ENCODE data around the gene ABCG1.

The ABCG1 gene

DNA sequence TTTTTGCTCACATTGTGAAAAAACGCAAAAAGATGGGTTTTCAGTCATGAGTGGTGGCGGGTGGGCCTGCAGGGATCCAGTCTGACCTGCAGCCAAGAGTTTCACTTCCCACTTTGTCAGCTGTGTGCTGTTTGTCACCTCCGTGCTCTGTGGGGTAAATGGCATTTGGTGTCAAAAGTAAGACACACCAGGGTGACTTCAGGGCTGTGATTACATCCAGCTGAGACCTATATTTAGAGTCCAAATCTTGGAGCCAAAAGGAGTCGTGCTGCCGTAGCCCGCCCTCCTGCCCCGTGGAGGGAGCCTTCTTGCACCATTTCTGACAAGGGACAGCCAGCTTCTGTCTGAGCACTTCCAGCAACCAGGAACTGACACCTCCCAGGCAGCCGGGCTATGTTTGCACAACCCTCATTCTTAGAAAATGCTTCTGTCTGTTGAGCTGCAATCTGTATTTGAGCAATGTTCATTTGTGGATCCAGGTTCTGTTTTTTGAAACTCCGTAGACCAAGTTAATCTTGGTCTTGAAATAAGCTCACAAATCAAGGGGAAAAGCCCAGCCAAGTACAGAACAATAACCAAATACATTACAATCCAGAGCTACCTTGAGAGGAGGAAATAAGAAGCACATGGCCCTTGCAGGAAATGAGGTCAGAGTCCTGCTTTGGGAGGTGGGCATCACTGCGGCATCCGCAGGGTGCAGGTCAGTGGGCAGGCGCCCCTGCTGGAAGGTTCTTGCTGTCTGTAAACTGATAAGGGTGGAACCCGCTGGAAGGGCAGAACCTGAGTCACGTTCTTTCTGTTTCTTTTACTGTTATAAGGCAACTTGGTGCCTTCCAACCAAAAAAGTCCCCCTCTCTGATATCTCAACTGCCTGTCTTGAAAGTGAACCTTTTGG is 14.4 kb downstream of the ABCG1 start:
- DNase-seq (ENCODE audit: low spot score), result peak; percentile 29

DNA sequence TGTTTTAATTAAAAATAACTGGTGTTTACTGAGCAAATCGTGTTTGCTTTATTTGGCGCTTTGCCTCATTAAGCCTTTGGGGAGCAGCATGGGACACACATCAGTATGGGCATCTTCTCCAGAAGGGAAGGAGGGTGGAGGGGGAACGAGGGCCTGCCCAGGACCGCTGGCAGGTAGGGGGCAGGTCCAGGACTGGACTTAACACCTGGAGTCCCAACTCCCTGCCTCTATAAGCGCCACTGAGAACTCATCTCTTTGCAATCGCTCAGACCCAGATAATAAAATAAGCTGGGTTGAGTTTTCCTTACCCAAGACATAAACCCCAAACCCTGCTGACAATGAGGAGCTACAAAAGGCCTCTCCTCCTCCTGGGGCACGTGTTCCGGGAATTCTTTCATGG is 15.1 kb downstream of the ABCG1 start:
- DNase-seq (ENCODE audit: low spot score), result no peak

DNA sequence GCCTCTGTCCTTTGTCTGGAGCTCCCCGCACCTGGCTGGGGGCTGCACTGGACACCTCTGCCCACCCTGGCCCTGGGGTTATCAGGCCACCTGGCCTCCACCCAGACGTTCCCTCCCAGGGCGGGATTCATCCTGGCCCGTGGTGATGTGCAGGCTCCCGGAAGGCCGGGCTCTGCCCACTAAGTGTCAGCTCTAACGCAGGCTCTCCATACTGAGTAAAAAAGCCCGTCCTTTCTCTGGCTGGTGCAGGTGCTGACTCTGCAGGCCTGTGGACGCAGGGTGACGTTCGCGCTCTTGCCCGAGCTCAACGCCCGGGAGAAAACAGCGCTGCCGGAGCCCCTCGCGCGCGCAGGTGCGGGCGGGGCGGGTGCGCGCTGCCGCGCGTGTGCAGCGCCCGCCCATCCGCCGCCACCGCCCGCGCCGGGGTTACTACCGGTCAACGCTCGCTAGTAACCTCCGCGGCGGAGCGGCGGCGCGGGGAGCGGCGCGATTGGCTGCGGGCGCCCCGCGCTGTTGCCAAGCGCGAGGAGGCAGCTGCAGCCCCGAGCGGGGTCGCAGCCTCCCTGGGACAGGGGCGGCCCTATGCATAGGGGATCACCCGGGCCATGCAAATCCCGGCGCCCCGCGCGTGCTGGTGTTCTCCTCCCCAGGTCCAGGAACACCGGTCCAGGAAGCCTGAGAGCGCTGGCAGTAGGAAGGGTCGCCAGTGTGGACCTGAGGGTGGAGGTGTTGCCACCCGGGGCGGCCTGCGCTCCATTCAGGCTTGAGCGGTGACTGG is 15.7 kb downstream of the ABCG1 start:
- DNase-seq (ENCODE audit: low spot score), result peak; percentile 39

DNA sequence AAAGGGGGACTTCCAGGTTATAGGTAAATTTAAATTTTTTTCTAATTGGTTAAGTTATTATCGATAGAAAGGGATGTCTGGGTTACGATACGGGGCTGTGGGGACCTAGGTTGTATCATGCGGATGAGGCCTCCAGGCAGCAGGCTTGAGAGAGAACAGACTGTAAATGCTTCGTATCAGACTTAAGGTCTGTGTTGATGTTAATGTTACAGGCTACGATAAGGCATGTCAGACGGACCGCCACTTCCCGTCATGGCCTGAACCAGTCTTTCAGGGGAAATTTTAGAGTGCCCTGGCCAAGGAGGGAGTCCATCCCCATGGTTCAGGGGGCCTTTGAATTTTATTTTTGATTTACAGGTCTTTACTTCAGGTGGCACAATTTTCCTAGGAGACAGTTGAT is 16.7 kb downstream of the ABCG1 start:
- DNase-seq (ENCODE audit: low spot score), result no peak

DNA sequence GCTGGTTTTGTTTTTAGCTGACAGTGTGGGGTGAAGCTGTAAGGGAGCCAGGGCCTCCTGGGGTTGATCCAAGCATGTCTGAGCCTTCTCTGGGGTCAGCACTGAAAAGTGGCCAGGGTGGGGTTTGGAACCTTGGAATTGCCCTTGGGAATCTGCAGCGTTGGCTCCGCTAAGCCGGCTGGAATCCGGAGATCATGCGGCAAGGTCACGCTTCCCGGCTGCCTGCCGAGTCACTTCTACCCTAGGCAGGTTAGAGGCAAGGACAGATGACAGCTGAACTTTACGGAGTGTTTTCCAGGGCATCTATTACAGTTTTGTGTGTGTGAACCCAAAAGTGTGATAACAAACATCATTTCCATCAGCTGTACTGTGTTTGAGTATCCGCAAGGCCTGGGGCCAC is 17.1 kb downstream of the ABCG1 start:
- no peak for DNase-seq (ENCODE audit: low spot score)

DNA sequence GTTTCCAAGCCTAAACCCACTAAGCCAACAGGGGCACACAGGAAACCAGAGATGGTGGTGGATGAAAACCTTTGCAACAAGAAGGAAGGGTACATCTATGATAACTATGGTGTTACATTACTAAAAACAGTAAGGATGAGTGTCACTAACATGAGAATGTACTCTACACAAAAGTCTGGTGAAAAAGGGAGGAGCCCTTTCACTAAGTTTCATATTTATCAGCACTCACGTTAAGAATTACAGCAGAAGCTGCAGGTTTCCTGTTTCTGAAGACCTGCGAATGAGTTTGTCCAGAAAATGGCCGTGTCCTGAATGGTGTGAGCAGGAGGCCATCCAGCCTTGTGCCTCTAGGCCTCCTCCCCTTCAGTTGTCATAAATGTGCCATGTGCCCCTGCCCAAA is 17.8 kb downstream of the ABCG1 start:
- DNase-seq (ENCODE audit: low spot score), result no peak

DNA sequence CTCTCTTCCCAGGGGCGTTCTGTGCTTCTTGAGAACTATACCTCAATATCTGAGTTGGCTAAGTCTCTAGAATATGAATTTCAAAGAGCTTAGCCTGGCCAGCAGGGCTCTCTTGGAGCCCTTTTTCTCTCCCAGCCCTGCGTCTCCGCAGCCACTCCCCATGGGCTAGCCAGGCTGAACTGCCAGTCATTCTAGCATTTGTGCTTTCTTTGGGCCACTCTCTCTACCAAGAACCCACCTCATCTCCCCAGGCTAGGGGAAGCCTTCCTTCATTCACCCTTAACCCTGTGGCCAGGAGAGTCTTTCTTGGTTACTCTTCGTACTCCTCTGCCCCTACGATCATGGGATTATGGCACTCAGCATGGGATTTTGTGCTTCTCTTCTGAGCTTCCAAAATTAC is 18.2 kb downstream of the ABCG1 start:
- DNase-seq (ENCODE audit: low spot score), result no peak

DNA sequence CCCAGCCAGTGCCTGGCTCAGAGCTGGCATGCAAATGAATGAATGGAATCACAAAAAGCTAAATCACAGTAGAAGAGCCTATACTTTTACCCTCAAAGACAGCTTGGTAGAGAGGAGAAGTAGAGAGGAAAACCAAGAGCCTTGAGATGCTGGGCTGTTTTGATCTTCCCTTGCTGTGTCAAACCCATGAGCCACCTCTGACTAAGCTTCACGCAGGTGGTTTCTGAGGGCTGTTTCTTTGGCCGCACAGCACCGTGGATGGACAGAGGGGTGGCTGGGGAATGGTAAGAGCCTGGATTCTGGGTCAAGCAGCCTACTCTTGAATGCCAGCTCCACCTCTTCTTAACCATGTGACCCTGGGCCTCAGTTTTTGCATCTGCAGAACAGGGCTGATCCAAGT is 18.6 kb downstream of the ABCG1 start:
- DNase-seq (ENCODE audit: low spot score), result no peak

DNA sequence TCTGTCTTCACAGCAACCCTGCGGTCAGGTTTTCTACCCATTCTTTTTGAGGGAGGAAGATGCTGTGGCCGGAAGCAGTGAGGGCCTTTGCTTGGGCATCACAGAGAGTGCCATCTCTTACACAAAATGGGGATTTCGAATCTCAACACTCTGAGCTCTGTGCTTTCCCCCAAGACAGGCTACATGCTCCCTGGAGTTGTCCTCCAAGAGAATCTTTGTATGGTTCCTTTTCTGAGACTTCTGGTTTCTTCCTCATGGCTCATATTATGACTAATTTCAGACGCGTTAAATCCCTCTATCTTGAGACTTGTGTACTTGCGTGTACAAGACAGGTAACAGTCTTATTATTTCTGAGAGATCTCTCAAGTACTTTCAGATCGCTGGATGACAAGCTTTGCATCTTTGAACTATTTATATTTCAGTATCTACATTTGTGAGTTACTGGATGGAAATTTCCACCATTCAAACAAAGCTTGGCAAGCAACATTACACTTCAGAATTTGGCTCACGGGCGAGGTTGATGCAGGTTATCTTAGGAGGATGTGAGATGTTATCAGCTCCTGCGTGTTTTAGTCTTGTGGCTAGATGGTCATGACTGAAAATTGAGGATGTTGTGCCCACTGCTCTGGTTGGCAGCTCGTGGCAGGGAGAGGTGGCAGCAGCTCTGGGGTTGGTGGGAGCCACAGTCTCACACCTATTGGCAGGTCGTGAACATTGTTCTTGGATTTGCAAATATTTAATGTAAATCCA is 19.4 kb downstream of the ABCG1 start:
- no peak for DNase-seq (ENCODE audit: low spot score)

DNA sequence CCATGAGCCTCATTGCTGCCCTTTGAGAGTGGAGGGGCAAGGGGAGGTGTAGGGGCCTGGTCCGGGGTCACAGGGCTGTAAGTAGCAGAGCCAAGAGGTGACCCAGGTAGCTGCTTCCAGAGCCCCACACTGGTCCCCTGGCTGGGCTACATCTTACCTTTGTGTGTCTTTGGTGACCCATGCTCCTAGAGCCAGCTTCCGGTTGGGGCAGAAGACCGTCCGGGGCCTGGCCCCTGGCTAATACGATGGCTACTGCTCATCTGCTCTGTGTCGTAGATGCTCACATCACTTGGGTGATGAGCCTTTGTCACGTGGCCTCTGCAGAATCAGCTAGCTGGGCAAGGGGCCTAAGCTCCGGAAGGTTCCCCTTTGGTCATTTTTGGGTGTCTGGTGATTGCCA is 20.6 kb downstream of the ABCG1 start:
- DNase-seq (ENCODE audit: low spot score), result no peak

DNA sequence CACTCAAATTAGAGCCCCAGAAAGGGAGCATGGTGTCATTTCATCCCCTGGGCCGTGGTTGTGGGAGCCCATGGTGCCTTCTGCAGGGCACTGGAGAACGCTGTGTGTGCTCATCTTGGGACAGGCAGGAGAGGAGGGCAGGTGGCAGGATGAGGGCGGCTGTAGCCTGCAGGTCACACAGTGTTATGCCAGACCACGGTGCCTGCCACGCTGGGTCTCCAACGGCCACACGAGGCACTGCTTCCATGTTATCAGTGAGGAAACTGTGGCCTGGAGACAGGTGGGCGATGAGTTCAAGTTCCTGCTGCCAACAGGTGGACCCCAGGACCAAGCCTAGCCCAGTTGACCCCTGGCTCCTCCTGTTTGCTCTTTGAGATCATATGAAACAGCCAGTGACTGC is 21.0 kb downstream of the ABCG1 start:
- no peak for DNase-seq (ENCODE audit: low spot score)

DNA sequence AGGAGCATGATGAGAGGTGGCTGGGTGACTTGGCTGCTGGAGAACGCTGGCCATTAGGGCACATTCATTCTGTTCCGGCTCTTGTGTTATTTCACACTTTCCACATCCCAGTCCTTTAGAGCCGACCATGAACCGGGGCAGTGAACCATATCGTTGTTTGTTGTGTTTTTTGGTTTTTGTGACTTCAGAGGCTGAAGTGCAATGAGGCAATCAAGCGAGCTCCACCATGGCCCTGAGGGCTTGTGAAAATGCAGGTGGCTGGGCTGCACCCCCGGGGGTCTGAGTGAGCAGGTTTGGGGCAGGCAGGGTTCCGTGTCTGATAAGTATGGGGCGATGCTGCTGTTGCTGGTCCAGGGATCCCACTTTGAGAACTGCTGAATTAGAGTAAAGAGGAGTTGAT is 23.7 kb downstream of the ABCG1 start:
- DNase-seq (ENCODE audit: low spot score), result no peak

DNA sequence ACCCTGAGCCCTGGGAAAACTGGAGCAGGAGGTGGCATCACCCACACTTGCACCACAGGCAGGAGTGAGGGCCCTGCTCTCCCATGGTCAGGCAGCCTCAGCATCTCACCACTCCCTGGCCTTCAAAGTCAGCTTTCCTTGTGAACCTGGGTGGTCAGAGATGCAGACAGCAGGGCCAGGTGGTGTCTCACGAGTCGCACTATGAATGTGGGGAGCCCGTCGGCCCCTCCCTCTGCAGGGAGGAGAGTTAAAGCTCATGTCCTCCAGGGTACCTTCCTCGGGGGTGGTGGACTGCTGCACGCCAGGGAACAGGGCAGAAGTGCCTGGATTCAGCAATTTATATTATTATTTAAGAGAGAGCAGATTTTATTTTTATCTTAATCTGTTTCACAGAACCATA is 24.1 kb downstream of the ABCG1 start:
- no peak for DNase-seq (ENCODE audit: low spot score)

DNA sequence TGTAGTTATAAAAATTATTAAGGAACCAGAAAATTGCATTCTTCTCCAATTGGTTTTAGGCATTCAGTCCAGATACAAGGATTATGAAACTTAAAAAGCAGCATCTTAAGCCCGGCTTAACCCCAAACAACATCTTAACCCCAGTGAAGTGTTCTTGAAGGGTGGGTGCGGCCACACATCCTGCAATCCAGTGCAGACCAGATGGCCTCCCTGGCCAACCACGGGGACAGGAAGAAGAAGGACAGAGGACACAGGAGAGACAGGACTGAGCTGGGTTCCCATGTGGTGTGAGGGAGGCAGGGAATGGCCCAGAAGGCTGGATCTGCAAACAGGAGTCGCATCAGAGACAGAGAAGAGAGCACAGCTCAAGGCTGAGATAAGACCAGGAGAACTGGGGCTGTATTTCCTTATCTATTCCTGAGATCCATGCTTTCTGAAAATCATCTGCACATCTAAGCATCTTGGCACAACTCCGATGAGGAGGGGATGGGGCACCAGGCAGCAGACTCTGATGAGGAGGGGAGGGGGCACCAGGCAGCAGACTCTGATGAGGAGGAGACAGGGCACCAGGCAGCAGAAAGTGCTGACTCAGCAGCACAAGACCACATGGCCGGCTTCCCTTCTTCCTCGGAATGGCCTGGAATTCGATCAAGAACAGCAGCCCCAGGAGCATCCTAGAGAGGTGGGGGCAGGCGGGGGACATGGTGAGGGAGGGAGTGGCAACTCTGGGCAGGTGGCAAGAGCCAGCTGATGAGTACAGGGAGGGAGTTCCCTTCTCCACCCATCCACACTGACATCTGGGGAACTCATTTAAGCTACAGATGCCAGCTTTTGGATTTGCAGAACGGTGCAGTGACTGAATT is 26.6 kb downstream of the ABCG1 start:
- DNase-seq (ENCODE audit: low spot score), result no peak

DNA sequence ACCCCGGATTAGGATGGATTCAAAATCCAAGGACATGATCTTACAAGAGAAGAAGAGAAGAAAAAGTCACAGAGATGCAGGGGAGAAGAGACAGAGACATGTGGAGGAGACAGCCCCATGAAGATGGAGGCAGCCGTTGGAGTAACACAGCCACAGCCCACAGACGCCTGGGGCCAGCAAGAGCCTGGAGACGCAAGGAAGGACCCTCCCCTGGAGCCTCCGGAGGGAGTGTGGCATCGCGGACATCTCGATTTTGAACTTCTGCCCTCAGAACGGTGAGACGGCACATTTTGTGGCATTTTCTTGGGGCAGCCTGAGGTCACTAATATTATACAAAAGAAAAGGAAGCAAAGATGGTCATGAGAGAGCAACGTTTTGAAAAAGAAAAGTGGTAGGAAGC is 28.8 kb downstream of the ABCG1 start:
- no peak for DNase-seq (ENCODE audit: low spot score)

DNA sequence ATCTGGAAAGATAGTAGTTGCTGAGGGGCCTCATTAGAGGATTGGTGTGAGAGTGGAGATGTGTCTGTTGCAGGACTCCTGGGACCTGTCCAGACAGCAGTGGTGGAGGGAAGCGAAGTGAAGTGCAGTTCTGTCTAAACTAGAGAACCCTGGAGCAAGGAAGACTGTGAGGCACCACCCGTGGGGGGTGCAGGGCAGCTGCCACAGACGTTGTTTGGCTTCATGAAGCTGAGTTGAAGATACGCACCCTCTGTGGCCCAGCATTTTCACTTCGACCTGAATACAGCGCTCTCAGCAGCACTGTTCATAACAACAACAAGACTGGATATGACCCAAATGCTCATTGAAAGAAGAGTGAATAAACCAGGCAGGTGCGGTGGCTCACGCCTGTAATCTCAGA is 29.3 kb downstream of the ABCG1 start:
- DNase-seq (ENCODE audit: low spot score), result no peak

DNA sequence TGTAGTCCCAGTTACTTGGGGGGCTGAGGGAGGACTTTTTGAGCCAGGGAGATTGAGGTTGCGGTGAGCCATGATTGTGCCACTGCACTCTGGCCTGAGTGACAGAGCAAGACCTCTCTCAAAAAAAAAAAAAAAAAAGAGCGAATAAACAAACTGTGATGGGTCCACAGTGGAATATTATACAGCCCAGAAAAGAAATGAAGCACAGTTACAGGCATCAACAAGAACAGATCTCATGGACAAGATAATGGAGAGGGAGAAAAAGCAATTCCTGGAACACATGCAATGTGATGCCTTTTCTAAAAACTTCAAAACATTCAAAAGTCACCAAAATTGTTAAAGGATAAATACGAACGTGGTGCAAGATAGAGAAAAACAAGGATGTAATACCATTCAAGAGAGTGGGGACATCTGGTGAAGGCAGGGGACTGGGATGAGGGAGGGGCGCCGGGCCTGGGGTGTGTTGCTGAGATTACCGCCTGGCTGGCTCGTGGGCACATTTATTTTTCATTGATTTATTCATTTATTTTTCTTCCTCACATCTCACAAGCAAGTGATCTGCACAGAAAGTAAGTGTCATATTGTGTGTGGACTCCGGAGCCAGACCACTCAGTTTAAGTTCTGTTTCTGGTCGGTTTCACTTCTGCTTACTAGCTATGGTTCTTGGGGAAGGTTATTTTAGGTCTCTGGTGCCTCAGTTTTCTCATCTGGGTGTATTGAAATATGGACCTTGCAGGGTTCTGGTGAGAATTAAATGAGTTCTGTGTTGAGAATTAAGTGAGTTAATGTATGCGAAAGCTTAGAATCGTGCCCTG is 30.1 kb downstream of the ABCG1 start:
- DNase-seq (ENCODE audit: low spot score), result no peak

DNA sequence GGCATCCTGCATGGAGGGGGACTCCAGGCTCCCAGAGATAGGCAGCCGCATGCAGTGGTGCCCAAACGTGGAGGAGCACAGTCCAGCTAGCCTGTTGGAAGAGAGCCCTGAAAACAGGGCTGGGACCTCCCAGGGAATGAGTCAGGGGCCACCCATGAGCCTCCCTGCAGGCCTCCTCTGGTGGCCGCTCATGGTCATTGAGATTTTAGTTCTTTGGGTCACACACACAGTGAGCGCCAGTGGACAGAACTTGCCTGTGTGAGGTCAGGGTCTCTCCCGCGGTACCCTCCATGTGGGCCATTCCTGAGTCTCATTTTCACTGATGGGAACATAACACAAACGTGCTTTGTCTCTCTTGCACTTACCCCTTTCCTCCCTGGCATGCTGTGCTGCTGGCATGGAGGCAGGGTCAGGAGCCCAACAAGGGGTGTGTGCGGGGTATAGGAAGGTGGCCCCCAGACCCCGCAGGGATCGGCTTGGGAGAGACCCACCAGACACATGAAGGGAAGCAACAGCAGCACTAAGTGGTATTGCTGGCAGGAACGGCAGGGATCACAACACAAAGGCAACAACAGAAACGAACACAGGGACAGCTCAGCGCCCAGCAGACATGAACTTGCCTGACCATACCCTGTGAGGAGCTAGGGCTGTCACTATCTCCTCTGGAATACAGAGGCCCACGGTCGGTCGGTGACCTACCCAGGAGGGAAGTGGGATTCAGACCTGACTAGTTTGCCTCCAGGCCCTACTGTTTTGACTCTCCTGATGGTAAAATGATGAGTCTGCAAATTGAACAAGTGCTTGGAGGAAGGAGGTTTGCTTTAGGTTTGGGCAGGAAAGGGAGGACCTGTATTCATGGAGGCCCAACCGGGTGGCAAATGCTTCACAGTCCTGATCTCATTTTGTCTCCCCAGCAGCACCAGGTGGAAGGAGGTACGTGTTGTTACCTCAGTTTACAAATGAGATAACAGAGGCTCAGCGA is 31.8 kb downstream of the ABCG1 start:
- DNase-seq (ENCODE audit: low spot score), result no peak

DNA sequence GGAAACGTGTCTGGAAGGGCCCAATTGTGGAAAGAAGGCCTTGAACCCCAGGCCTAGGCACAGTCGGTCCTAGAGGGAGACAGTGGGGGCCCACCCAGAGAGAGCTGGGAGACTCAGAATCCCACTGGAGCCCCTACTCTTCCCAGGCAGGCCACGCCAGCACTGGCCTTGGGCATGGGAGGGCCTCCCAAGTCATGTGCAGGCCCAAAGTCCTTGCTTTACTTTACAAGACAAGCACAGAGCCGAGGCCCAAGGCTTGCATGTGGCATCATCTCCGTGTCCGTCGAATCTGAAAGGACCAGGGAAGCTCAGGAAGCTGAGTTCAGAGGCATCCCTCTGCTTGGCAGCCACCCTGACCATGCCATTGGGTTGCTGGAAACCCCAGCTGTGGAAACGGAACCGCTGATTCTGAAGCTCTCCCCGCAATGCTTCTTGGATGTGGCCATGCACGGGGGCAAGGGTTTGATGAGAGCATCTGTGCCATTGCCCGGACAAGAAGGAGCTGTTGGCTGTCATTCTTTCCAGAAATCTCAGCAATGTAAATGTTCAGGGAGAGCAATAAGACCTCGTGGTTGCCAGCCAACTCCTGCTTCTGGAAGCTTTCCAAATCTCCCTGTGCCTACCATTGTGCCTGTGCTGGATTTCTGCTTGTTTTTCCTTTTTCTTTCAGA is 32.8 kb downstream of the ABCG1 start:
- DNase-seq (ENCODE audit: low spot score), result no peak

Measured in AG08395 (cell line).